Adipocyte (in vitro differentiated cells): ENCODE measurements around the gene SERINC5.
A peak's percentile ranks its signal among the peaks of the same experiment; 100 is the strongest.
"Not testable (repeated sequence)": the region's sequence is repeated elsewhere in the genome, so short reads cannot be mapped to it uniquely, and the experiment has no call there.

Experiments
- DNase-seq: peaks from one replicate; pipeline ENCODE4 v3.0.0-alpha.2; 2015; ENCODE audit warnings: low read depth
- H3K27me3 ChIP-seq: replicated peaks from 2 replicates; pipeline ENCODE4 v1.7.0; 2013; ENCODE audit warnings: mild to moderate bottlenecking, low read length, moderate library complexity; ENCODE audit not compliant: control insufficient read depth, insufficient read depth
- H3K36me3 ChIP-seq: 2 replicates; pipeline ENCODE4 v1.7.0; 2013; ENCODE audit warnings: low read length, mild to moderate bottlenecking, moderate library complexity; ENCODE audit not compliant: control insufficient read depth, insufficient read depth, severe bottlenecking
- H3K4me1 ChIP-seq: 2 replicates; pipeline ENCODE4 v1.7.0; 2013; ENCODE audit warnings: mild to moderate bottlenecking, low read length, moderate library complexity; ENCODE audit not compliant: control insufficient read depth, insufficient read depth
- H3K4me3 ChIP-seq: 2 replicates; pipeline ENCODE4 v1.7.0; 2013; ENCODE audit warnings: mild to moderate bottlenecking, low read length, moderate library complexity
- H3K9ac ChIP-seq: 2 replicates; pipeline ENCODE4 v1.7.0; 2013; ENCODE audit warnings: mild to moderate bottlenecking, low read length, moderate library complexity
- H3K9me3 ChIP-seq: 2 replicates; pipeline ENCODE4 v1.7.0; 2013; ENCODE audit warnings: mild to moderate bottlenecking, low read length, moderate library complexity; ENCODE audit not compliant: control insufficient read depth

Gene SERINC5

DNA sequence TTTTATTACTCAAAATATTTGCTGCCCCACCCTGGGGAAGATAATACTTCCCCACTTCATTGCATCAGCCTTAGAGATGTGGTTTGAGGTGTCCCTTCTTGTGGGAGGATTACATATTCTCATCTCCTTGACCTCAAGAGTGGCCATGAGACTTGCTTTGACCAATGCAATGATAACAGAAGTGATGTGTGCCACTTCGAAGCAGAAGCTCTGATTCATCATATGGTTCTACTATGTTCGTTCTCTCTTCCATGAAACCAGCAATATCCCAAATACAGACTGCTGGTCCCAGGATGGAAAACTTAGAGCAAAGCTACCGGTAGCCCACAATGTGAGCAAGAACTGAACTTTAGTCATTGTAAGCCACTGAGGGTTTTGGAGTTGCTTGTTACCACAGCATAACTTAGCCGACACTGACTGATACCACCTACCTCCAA lies 128.7 kb downstream of the SERINC5 start:
- H3K9me3 ChIP-seq, result no peaks in the 10 kb centered on the region
- no peak overlapping the region for H3K9ac ChIP-seq
- no peaks in the 10 kb centered on the region for H3K27me3 ChIP-seq
- no peak overlapping the region for H3K4me3 ChIP-seq
- no peaks in the 10 kb centered on the region for H3K36me3 ChIP-seq
- DNase-seq, result no peak
- peaks cover 7% of the 10 kb centered on the region for H3K4me1 ChIP-seq

DNA sequence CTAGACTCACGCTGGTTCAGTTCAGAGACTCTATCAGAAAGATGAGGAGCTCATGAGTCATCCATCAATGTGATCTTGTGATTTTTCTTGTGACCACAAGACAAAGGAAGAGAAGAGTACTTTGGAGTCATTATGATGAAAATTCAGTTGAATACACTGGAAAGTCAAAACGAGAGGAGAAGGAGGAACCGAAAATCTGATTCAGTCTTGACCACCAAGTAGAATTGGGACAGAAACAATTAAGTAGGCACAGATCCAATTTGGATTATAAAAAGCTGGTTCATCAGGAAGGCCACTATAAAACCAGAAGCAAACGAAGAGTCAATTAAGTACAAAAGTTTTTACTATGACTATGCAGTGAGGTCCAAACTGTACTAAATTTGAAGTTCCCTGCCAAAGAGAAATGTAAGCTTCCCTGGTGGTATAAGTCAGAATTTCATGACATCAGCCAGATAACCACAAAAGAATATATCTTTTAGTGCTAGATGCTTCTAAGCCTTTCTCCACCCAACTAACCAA lies 129.8 kb downstream of the SERINC5 start:
- peaks cover 7% of the 10 kb centered on the region for H3K4me1 ChIP-seq
- peak; percentile 40 for DNase-seq
- H3K4me3 ChIP-seq, result no peak overlapping the region
- H3K9ac ChIP-seq, result no peak overlapping the region
- no peaks in the 10 kb centered on the region for H3K27me3 ChIP-seq
- no peaks in the 10 kb centered on the region for H3K9me3 ChIP-seq
- no peaks in the 10 kb centered on the region for H3K36me3 ChIP-seq

DNA sequence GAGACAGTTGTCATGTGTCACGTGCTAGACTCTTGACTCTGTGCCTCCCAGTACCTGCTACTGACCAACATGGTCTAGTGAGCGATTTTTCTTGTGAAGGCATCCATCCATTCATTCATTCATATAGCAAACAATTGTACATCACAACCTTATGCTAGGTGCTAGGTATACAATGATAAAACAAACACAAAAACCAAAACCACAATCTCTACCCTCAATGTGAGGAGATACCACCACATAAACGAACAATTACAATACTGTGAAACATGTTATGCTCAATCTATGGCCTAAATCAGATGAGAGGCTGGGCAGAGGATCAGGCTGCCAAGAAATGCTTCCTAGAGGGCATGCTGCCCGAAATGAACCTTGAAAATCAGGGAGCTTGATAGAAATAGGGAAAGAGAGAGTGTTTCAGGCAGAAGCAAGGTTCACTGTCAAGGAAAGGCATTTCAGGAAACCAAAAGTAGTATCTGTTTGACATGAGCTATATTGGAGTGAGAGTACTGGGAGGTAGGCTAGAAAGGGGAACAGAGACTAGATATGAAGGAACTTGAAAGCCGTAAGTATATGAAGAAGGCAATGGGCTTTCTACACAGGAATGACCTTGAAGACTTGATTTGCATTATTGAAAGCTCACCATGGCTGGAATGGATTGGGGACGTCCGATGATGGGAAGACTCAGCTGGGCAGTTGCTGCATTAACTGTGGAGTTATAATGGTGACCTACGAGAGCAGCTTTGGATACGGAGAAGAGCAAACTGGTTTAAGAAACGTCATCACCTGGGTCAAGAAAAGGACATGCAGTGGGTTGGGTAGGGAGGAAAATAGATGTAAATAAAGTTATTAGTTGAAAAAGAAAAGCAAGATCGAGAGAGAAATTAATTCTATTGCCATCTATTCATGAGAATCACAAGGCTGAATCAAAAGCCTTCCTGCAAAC lies 130.6 kb downstream of the SERINC5 start:
- Histone ChIP-seq H3K9me3 (no peaks in the 10 kb centered on the region), H3K4me1 (peaks cover 7% of the 10 kb centered on the region), H3K4me3 (no peak overlapping the region), H3K36me3 (no peaks in the 10 kb centered on the region), H3K27me3 (no peaks in the 10 kb centered on the region), H3K9ac (no peak overlapping the region)
- DNase-seq, result no peak

DNA sequence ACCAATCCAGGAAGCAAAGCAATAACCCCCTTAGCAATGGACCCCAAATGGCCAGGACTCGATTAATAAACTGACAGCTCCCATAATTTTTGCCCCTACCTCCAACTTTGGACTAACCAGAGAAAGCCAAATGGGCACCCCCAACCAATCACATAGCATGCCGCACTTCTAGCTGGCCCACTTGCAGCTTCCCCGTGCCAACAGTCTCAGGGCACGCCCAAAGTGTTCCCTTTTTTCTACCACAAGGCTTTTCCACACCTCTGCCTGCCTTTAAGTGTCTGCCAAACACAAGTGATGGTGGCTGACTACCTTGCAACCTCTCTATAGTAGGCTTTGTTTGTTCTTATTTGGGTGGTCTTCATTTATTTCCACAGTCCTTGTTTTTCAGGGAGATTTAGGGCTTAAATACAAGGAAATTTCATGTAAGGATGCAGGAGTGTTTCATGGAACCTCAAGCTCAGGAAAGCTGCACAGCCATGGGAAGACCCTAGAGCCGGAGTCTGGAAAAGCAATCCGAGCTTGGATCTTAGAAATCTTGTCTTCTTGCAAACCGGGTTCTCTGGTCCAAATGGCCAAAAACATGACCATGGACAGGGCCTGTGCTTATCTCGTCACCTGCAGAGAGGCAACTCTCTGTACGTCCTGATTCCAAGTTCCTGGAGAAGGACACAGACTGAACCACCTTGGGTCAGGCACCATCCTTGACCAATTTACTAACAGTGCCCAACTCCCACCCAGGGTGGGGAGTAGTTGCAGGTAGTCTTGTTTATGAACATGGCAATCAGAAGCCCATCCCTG lies 131.5 kb downstream of the SERINC5 start:
- H3K9me3 ChIP-seq, result no peaks in the 10 kb centered on the region
- H3K9ac ChIP-seq, result no peak overlapping the region
- no peaks in the 10 kb centered on the region for H3K27me3 ChIP-seq
- DNase-seq, result no peak
- no peak overlapping the region for H3K4me3 ChIP-seq
- peaks cover 7% of the 10 kb centered on the region for H3K4me1 ChIP-seq
- H3K36me3 ChIP-seq, result no peaks in the 10 kb centered on the region

GRCh38 chr5:80122579-80122978 lies 133.3 kb downstream of the SERINC5 start:
- H3K9ac ChIP-seq, result no peak overlapping the region
- H3K4me1 ChIP-seq, result peaks cover 7% of the 10 kb centered on the region
- no peaks in the 10 kb centered on the region for H3K36me3 ChIP-seq
- no peak for DNase-seq
- peaks cover 2% of the 10 kb centered on the region for H3K9me3 ChIP-seq
- no peaks in the 10 kb centered on the region for H3K27me3 ChIP-seq
- H3K4me3 ChIP-seq, result no peak overlapping the region

DNA sequence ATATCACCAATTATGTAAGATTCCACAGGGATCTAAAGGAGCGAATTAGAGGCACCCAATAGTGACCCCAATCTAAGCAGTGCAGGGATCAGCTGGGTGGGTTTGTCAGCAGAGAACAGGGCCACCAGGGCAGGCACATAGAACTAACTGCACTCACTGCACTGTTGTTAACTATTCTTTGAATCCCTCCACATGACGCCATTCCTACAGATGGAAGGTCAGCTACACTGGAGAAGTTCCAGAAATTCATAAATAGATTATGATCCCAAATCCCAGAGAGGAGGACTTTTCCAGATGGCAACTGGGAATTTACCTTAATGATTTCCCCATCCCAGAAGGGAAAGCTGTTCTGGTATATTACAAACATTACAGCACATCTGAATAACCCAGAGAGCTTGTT lies 136.5 kb downstream of the SERINC5 start:
- Histone ChIP-seq H3K36me3 (no peaks in the 10 kb centered on the region), H3K4me3 (no peak overlapping the region), H3K4me1 (no peaks in the 10 kb centered on the region), H3K9ac (no peak overlapping the region), H3K9me3 (peaks cover 3% of the 10 kb centered on the region), H3K27me3 (no peaks in the 10 kb centered on the region)
- no peak for DNase-seq

DNA sequence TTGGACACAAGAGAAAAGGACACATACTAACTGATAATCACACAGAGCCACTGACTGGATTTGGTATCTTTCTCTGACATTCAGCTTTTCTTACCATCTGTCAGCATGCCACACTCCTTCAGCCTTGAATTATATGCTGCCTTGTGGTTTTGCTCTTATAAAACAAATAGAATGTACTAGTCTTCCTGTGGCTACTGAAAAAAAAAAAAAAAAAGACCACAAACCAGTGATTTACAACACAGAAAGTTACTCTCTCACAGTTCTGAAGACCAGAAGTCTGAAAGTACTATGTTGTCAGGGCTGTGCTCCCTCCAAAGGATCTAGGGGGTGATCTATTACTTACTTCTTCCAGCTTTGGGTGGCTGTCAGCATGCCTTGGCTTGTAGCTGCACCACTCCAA lies 138.4 kb downstream of the SERINC5 start:
- Histone ChIP-seq H3K9me3 (peaks cover 3% of the 10 kb centered on the region), H3K4me3 (no peak overlapping the region), H3K9ac (no peak overlapping the region), H3K4me1 (no peaks in the 10 kb centered on the region), H3K36me3 (no peaks in the 10 kb centered on the region), H3K27me3 (no peaks in the 10 kb centered on the region)
- no peak for DNase-seq

DNA sequence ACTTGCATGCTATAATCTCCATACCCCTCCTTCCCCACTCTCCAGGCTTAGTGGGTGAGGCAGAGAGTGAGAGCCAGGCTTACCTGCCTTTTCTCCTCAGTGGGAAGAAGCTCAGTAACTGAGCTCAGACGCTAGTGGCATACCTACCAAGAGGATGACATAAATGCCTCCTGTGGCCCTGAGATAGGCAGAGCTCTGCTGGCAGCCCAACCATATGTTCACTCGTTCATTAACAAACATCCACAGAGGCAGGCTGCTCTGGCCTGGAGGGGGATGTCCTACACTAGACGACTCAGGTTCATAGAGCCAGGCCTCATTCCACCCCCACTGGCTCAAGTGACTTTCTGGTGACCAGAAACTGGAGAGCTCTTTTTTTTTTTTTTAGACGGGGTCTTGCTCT lies 139.4 kb downstream of the SERINC5 start:
- no peak overlapping the region for H3K4me3 ChIP-seq
- H3K9me3 ChIP-seq, result peaks cover 3% of the 10 kb centered on the region
- H3K36me3 ChIP-seq, result no peaks in the 10 kb centered on the region
- no peak for DNase-seq
- H3K27me3 ChIP-seq, result no peaks in the 10 kb centered on the region
- no peak overlapping the region for H3K9ac ChIP-seq
- H3K4me1 ChIP-seq, result no peaks in the 10 kb centered on the region

DNA sequence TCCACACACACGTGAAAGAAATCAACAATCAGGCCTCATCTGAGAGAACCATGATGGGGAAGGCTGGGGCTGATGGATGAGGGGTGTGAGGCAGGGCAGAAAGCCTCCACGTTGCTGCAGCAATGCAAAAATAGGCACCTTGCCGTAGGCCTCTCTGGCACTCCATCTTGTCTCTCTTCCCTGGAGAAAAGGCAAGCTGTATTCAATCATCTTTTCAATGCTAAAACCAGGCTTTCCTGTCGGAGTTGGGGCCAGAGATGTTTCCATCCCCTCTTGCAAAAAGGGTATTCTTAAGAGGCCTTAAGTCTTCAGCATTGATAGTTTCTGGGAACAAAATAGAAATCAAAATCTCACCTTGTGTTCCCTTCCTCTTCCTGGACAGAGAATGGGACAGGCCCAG lies 139.8 kb downstream of the SERINC5 start:
- no peaks in the 10 kb centered on the region for H3K36me3 ChIP-seq
- no peaks in the 10 kb centered on the region for H3K27me3 ChIP-seq
- H3K9ac ChIP-seq, result no peak overlapping the region
- peaks cover 3% of the 10 kb centered on the region for H3K9me3 ChIP-seq
- H3K4me1 ChIP-seq, result no peaks in the 10 kb centered on the region
- H3K4me3 ChIP-seq, result no peak overlapping the region
- no peak for DNase-seq

- H3K9ac ChIP-seq, result no peak overlapping the region
- H3K9me3 ChIP-seq, result peaks cover 3% of the 10 kb centered on the region
- peaks cover 5% of the 10 kb centered on the region for H3K27me3 ChIP-seq
- DNase-seq, result no peak
- no peak overlapping the region for H3K4me3 ChIP-seq
- no peaks in the 10 kb centered on the region for H3K4me1 ChIP-seq
- H3K36me3 ChIP-seq, result no peaks in the 10 kb centered on the region
Observed at GRCh38 chr5:80114860-80115259, 141.0 kb downstream of the SERINC5 start.

GRCh38 chr5:80111376-80111990 lies 144.4 kb downstream of the SERINC5 start:
- not testable (repeated sequence) for DNase-seq

More at GRCh38 chr5:80111376-80111990, 144.4 kb downstream of the SERINC5 start:
- not testable (repeated sequence) for H3K27me3 ChIP-seq, H3K9ac ChIP-seq, H3K36me3 ChIP-seq, H3K9me3 ChIP-seq, H3K4me1 ChIP-seq, H3K4me3 ChIP-seq
